GM19324 (cell line): ENCODE measurements around the gene TGFB1.
A peak's percentile ranks its signal among the peaks of the same experiment; 100 is the strongest.

ENCODE experiments used
- ATAC-seq: cut with Tn5 transposase; IDR thresholded peaks from one replicate; pipeline ENCODE4 v1.9.1; 2021; ENCODE audit warnings: mild to moderate bottlenecking, moderate library complexity; ENCODE audit not compliant: unreplicated experiment, low FRiP score

Gene TGFB1

GRCh38 chr19:41323023-41323422 lies 30.7 kb downstream of the TGFB1 start:
- no peak for ATAC-seq

DNA sequence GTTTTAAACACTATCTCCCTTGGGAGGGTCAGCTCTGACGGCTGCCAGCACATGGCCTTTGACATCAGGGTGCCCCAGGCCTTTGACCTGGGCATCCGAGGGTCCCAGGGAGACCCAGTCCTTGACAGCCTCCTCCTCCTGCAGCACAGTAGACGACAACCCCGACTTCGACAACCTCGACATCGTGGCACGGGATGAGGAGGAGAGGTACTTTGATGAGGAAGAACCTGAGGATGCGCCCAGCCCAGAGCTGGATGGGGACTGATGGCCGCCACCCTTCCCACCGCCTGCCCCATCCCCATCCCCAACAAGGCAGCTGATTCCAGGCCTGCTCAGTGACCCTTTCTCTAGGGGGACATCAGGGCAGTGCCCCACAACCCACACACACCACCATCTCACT lies 31.3 kb downstream of the TGFB1 start:
- ATAC-seq: no peak

DNA sequence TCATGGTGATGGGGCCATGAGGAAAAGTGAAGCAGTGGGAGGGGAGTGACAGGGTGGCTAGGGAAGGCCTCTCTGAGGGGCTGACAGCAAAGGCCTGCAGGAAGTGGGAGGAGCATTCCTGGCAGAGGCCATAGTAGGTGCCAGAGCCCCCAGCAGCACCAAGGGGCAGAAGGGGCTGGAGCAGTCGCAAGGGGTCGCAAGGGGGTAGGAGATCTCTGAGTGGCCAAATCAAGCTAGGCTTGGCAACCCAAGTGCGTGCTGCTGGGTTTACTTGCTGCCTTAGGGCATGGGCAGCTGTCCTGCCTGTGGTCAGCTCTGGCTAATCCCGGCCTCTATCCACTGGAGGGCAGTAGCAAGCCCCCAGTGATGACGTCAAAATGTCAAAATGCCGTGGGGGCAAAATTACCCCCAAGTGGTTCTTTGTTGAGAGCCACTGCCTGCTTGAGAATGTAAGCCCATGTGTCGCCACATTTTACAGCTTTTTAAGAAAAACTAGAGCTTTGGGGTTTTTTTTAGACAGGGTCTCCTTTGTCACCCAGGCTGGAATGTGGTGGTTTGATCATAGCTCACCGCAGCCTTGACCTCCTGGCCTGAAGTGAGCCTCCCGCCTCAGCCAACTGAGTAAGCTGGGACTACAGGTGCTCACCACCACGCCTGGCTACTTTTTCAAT lies 32.0 kb downstream of the TGFB1 start:
- ATAC-seq: no peak

- ATAC-seq: no peak
Measured at GRCh38 chr19:41321204-41321599, 32.5 kb downstream of the TGFB1 start.

DNA sequence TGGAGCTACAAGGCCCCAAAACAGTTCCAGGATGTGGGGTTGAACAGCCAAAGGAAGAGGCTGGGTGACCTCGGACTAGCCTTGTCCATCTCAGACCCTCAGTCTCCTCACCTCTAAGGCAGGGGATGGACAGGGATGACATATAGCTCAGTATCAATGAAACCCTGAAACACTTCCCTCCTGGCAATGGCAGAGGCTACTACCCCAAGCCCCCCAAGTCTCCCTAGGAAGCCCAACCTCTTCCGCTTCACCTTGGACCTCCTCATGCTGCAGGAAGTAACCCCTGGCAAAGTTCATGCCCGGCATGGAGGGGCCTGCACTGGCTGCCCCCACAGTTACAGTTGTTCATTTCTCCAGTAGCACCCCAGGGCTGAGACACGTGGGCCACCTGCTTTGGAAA lies 33.2 kb downstream of the TGFB1 start:
- no peak for ATAC-seq

DNA sequence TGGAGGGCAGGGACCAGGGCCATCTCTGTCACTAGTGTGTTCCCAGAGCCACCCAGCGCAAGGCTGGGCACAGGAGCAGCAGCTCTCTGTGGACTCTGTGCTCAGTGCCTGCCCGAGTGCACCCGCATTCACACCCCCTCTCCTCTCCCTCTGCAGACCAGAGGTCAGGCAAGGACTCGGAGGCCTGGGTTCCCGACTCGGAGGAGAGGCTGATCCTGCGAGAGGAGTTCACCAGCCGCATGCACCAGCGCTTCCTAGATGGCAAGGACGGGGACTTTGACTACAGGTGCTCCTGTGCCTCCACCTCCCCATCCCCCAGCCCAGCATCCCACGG lies 33.6 kb downstream of the TGFB1 start:
- ATAC-seq: no peak

DNA sequence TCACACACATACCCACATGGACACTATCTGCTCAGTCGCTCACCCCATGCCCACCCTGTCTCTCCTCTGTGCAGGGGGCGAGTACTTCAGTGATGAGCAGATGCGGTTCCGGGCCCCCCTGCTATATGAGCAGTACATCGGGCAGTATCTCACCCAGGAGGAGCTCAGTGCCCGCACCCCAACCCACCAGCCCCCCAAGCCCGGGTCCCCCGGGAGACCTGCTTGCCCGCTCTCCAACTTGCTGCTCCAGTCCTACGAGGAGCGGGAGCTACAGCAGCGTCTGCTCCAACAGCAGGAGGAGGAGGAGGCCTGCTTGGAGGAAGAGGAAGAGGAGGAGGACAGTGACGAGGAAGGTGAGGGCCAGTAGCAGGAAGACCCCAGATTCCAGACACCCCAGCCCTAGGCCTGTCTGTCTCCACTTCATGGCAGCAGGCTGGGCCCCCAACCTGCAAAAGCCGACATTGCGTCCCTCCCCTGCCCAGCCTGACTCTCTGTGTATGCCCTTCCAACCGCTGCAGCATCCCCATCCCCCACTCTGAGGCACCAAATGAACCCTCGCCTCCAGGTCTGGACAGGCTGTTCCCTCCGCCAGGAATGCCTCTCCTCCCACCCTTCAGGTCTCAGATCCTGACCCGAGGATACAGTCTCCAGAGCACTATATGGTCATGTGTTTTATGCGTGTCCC lies 34.1 kb downstream of the TGFB1 start:
- ATAC-seq: no peak

- ATAC-seq: no peak
Measured at GRCh38 chr19:41318696-41319499, 34.8 kb downstream of the TGFB1 start.

GRCh38 chr19:41316306-41316920 lies 37.3 kb downstream of the TGFB1 start:
- ATAC-seq: no peak

GRCh38 chr19:41311613-41312012 lies 42.1 kb downstream of the TGFB1 start:
- no peak for ATAC-seq

- ATAC-seq: no peak
Measured at GRCh38 chr19:41311072-41311471, 42.6 kb downstream of the TGFB1 start.

DNA sequence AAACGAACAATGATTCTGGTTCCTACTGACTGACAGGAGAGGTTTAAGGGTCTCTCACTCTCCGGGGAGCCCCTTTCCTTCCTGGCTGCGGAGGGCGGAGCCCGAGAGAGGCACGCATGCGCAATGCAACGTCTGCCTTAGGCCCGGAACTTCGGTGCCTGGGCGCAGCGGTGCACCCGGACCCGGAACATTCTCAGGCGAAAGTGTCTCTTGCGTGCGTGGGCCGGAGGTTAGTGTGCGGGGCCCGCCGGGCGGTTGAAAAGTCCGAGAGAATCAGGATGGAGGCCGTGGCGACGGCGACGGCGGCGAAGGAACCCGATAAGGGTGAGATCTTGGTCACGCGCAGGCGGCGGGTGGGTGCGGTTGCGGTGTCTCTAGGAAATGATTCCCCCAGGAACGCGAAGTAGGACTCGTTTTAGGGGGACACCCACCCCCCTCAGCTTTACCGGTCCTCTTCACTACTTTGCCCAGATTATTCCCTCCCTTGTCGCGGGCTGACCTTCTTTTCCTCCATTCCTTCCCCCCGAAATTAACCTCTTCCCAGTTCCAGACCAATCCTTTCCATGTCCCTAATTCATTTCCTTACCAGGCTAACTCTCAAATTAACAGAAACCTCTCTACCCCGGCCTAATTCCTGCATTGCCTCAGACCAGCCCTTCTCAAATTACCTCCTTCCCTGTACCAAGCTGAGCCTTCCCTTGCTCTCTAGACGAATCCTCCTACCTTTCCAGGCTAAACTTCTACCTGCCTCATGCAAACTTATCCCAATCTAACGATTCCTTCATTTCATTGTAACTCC lies 43.5 kb downstream of the TGFB1 start, which contains the start of gene CCDC97:
Gene CCDC97, plus strand, starts transcription at position 140 of the 799 bp plus-strand sequence. Its CDS starts 139 bp downstream, at position 279.
- ATAC-seq: peak; percentile 79

DNA sequence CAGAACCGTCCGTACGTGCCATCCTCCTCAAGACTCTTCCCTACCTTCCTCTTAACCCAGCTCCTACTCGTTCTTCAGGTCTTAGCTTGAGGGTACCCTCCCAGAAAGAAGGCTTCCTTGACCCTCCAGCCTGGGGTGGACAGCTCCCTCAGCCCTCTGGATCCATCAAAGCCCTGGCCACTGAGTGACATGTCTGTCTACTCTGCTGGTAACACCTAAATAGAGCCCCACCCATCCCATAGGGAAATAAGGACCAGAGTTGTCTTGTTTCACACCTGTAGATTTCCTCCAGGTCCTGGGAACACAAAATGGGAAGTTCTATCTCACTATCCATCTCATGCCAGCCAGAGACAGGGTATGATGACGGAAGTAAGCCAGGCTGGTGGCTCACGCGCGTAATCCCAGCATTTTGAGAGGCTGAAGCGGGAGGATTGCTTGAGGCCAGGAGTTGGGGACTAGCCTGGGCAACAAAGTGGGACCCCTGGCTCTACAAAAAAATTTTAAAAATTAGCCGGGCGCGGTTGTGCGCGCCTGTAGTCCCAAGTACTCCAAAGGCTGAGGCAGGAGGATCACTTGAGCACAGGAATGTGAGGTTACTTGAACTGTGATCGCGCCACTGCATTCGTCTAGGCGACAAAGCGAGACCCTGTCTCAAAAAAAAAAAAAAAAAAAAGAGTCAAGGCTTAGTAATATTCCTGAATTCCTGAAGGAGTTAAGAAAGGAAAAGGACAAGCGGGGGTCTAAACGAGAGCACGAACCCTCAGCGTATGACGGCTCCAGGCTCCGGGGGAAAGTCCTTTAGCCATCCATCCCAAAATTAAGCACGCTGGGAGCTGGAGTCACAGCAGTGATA lies 44.3 kb downstream of the TGFB1 start:
- ATAC-seq: no peak

GRCh38 chr19:41308450-41309179 lies 45.1 kb downstream of the TGFB1 start:
- ATAC-seq: peak; percentile 35

GRCh38 chr19:41307954-41308449 lies 45.7 kb downstream of the TGFB1 start:
- no peak for ATAC-seq

DNA sequence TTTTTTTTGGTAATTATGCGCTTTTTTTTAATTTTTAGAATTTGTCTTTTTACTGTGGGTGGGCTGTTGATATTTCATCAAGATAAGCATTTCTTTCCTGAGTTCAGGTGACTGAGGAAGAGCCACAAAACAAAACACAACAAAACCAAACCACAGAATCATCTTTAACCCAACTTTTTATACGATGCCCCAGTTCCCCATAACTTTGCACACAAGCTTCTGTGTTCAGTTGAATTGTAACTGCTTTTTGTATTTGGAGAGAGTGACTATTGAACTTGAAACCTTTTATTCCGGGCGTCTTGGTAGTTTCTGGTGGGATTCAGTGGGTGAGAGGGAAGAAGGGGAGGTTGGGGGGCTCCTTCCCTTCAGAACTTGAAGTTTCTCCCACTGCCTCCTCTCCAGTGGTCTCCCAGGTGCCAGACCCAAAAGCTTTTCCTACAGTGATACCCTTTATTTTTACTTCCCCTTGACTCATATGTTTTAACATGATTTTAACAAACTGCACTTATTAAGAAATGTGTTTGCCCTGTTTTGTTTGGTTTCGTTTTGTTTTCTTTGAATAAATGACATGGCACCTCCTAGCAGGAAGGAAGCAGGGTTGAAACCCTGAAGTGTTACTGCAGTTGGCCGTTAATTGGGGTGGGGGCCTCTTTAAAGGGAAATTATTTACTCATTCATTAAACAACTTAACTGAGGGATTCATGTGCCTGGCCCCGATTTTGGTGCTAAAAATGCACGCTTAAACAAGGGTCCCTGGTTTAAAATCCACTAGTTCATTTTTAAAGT lies 46.4 kb downstream of the TGFB1 start:
- ATAC-seq: no peak

DNA sequence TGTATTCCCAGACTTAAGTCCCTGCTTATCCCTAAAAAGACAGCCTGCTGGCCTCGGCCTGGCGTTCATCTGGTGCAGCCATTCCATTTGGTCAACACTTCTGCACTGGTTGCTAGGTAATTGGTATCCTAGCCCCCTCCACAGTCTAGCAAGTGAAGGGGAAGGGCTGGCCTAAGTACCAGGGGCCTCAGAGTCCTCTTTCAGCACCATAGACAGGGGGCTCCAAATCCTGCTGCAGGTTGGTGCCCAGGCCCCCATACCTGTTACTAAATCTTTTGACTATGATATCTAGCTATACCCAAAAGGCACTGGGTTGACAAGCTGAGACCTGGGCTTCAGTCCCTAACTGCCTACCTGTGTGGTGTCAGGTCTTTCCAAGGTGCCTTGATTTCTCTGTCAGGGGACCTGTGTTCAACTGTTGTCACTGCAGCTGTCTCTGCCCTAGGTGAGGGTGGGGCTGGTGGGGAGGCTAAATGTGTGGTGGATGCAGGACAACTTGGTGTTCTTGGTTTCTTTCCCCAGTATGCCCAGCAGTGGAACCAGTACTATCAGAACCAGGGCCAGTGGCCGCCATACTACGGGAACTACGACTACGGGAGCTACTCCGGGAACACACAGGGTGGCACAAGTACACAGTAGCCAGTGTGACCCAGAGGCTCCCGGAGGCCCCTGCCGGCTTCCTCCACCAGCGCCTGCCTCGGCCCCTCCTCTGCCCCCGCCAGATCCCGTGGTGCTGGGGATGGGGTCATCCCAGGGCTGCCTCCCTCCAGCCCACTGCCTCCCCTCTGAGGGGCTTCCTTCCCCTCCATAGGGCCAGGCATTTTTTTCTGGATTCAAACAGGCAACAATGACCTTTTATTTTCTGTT lies 47.6 kb downstream of the TGFB1 start:
- no peak for ATAC-seq
